ENCODE results near the gene PGAM2.

PGAM2 gene

DNA sequence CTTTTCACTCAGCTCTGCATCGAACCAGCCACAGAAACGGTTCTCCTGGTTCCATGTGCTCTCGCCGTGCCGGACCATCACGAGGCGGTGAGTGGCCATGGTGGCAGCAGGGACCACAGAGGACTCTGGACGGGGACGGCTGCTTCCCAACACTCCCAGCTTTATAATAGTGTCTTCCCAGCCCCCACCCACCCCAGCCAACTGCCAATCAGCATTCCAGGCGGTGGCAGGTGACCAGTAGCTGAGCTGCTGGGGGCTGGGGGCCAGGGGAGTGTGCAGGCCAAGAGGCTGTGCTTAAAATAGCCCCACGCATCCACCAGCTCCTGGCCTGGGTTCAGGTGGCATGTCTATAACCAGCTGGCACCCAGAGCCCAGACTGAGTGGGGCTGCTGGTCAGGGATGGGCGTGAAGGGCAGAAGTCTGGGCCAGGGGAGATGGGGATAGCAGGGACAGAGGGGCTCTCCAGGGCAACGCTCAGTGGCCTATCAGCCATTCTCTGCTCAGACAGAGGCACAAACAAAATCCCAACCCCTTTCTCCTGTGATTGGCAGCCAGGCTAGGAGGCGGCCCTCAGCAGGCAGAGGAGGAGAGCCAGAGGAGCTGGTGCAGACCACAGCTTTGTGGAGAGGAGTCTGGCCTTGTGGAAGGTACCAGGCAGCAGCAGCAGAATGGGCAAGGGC, at the start of gene PGAM2:
PGAM2 (minus strand) TSS at position 137 of the 680 bp plus-strand sequence; CDS start at position 99, 38 bp downstream.
- TF ChIP-seq, protein P1, sequence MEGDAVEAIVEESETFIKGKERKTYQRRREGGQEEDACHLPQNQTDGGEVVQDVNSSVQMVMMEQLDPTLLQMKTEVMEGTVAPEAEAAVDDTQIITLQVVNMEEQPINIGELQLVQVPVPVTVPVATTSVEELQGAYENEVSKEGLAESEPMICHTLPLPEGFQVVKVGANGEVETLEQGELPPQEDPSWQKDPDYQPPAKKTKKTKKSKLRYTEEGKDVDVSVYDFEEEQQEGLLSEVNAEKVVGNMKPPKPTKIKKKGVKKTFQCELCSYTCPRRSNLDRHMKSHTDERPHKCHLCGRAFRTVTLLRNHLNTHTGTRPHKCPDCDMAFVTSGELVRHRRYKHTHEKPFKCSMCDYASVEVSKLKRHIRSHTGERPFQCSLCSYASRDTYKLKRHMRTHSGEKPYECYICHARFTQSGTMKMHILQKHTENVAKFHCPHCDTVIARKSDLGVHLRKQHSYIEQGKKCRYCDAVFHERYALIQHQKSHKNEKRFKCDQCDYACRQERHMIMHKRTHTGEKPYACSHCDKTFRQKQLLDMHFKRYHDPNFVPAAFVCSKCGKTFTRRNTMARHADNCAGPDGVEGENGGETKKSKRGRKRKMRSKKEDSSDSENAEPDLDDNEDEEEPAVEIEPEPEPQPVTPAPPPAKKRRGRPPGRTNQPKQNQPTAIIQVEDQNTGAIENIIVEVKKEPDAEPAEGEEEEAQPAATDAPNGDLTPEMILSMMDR (IDR thresholded peaks at IDR 0.05; ENCODE audit: control insufficient read depth, insufficient read depth, low read depth, low read length, missing control alignments), result no peak
- DNase-seq (ENCODE audit: low read depth), result no peak

DNA sequence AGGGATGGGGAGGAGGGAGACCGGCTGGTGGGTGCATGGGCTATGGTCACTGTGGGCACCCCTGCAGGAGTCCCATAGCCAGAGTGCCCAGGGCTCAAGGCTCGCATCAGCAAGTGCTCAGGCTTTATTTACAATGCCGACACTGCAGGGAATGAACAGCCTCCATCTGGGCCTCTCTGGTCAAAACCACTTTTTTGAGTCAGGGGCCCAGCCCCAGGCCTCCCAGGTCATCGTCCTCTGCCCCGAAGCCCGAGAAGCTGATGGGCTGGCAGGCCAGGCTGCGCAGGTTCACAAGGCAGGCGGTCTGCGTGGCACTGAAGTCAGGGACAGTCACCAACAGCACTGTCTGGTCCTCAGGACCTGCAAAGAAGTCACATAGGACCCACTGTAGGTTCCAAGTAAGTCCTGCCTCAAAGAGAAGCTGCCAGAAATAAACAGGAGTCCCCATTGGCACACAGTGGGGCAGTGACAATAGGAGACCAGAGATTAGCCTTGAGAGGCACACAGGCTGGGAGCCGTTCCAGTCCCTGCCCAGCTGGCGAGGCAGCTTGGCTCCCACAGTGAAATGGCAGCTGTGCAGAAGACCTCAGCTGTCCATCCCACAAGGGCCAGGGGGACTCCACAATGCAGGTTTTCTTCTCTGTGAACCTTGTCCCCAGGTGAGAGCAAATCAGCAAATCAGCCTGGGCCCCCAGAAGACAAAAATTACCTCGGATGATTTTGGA, 49.4 kb upstream of the PGAM2 start:
- no peak overlapping the region for H3K4me3 ChIP-seq (ENCODE audit: control insufficient read depth, low read depth, low read length)
- no peak for DNase-seq (ENCODE audit: low read depth)
- TF ChIP-seq, protein P1 (IDR thresholded peaks at IDR 0.05; ENCODE audit: control insufficient read depth, insufficient read depth, low read depth, low read length, missing control alignments), result no peak

More for the DNA sequence above, at the start of gene PGAM2:
- H3K4me3 ChIP-seq (ENCODE audit: control insufficient read depth, low read depth, low read length), result no peak within 1 kb of the TSS

DNA sequence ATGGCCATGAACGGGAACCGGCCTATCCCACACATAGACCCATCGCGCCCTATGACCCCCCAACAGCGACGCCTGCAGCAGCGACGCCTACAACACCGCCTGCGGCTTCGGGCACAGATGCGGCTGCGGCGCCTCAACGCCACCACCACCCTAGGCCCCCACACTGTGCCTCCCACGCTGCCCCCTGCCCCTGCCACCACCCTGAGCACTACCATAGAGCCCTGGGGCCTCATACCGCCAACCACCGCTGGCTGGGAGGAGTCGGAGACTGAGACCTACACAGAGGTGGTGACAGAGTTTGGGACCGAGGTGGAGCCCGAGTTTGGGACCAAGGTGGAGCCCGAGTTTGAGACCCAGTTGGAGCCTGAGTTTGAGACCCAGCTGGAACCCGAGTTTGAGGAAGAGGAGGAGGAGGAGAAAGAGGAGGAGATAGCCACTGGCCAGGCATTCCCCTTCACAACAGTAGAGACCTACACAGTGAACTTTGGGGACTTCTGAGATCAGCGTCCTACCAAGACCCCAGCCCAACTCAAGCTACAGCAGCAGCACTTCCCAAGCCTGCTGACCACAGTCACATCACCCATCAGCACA, 48.5 kb upstream of the PGAM2 start:
- TF ChIP-seq, protein P1 (IDR thresholded peaks at IDR 0.05; ENCODE audit: control insufficient read depth, insufficient read depth, low read depth, low read length, missing control alignments), result no peak
- no peak overlapping the region for H3K4me3 ChIP-seq (ENCODE audit: control insufficient read depth, low read depth, low read length)
- DNase-seq (ENCODE audit: low read depth), result no peak

DNA sequence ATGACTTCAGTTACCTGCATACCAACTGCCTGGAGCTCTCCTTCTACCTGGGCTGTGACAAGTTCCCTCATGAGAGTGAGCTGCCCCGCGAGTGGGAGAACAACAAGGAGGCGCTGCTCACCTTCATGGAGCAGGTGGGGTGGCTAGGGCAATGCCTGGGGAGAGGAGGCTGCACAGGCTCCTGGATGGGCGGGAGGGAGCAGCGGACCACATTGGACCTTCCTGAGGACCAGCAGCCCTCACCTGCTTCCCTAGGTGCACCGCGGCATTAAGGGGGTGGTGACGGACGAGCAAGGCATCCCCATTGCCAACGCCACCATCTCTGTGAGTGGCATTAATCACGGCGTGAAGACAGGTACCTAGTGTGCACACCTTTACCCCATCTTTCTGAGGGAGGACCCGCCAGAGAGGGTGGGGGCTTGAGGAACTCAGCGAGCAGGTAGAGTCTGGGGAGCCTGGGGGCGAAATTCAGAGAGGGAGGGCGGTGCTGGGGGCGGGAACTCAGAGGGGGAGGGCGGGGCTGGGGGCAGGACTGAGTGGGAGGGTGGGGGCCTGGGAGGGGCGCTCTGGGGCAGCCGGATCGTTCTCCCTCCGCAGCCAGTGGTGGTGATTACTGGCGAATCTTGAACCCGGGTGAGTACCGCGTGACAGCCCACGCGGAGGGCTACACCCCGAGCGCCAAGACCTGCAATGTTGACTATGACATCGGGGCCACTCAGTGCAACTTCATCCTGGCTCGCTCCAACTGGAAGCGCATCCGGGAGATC, 47.8 kb upstream of the PGAM2 start:
- no peak for DNase-seq (ENCODE audit: low read depth)
- H3K4me3 ChIP-seq (ENCODE audit: control insufficient read depth, low read depth, low read length), result no peak overlapping the region
- TF ChIP-seq, protein P1 (IDR thresholded peaks at IDR 0.05; ENCODE audit: control insufficient read depth, insufficient read depth, low read depth, low read length, missing control alignments), result no peak

DNA sequence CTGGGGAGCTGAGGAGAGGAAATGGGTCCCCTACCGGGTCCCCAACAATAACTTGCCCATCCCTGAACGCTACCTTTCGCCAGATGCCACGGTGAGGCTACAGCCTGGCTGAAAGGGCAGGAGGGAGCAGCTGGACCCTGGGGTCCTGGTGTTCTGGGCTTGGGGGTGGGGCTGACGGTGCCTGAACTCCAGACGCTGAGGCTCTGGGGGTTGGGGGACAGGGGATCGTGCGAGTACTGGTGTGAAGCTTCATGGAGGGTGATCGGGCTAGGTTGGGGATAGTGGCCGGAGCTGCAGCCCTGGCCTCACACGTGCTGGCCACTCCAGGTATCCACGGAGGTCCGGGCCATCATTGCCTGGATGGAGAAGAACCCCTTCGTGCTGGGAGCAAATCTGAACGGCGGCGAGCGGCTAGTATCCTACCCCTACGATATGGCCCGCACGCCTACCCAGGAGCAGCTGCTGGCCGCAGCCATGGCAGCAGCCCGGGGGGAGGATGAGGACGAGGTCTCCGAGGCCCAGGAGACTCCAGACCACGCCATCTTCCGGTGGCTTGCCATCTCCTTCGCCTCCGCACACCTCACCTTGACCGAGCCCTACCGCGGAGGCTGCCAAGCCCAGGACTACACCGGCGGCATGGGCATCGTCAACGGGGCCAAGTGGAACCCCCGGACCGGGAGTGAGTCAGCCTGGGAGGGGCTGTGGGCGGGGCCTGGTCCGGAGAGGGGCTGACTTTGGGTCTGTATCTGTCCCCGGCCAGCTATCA, 47.0 kb upstream of the PGAM2 start:
- H3K4me3 ChIP-seq (ENCODE audit: control insufficient read depth, low read depth, low read length), result no peak overlapping the region
- TF ChIP-seq, protein P1 (IDR thresholded peaks at IDR 0.05; ENCODE audit: control insufficient read depth, insufficient read depth, low read depth, low read length, missing control alignments), result no peak
- no peak for DNase-seq (ENCODE audit: low read depth)

All from AG09309 (cell line).